HG03469 (cell line): ENCODE results near the gene PPP1CB.

ENCODE experiments used
- ATAC-seq: cut with Tn5 transposase; IDR thresholded peaks from one replicate; pipeline ENCODE4 v1.9.1; 2021; ENCODE audit warnings: mild to moderate bottlenecking, moderate library complexity, moderate number of reproducible peaks; ENCODE audit not compliant: unreplicated experiment

PPP1CB gene

DNA sequence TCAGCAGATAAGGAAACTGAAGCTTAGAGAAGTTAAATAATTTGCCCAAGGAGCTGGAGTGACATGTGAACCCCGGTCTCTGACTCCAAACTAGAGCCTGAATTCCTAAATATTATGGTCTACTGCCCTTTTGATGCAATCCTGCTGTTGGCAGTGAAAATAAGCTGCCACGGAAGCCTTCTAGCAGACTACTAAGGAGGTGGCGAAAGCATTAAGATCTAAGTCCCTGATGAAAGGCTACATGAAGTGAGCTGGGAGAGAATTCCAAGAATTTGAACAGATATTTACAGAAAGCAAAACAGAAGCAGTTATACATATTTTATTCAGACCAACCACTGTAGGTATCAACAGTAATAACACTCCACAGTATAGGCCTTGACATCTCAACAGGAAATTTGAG is 90.4 kb downstream of the PPP1CB start:
- no peak for ATAC-seq
